ENCODE data around the gene ANO1.

DNA sequence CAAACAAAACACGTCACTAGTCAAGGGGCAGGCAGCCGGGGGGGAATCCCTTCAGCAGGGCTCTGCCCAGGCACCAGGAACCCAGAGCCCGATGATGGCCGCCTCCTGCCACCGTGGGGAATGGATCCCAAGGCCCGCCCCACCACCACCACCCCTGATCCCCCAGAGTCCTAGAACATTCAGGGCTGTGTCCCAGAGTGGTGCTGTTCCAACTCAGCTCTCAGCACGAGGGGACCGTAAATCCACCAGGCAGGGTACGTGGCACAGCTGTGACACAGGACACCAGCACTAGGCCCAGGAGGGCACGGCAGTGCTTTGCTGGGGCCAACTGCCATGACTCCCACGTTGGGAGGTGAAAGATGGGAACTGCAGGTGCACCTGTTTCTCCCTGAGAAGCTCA lies 29.6 kb downstream of the ANO1 start:
- no peak for TF ChIP-seq CTCF (IDR thresholded peaks at IDR 0.05)
- TF ChIP-seq POLR2AphosphoS5 (IDR thresholded peaks at IDR 0.05): no peak
